Activated B cell treated with CpG ODN at 0.5 μM for 24 hours (primary cell): ENCODE data around the gene ZNF800. TPM values are rescaled to one million over a fixed set of nuclear protein-coding genes. Genes with fewer than 3 reads are reported as not detected.
A peak's percentile ranks its signal among the peaks of the same experiment; 100 is the strongest.

Experiments
- ATAC-seq: fragments of 200-7000 bp; cut with Tn5 transposase; one replicate; pipeline ENCODE4 v1.10.0; 2021; ENCODE audit warnings: low read depth, mild to moderate bottlenecking, moderate library complexity
- CTCF ChIA-PET: fragments of 350-600 bp; sonication (Branson Sonifier 250); formaldehyde crosslinking; loops from one replicate; lab custom pipeline; 2021; ENCODE audit warnings: antibody characterized with exemption; lab: Charles Lee
- POLR2A ChIA-PET: fragments of 350-600 bp; sonication (Branson Sonifier 250); formaldehyde crosslinking; loops from one replicate; lab custom pipeline; 2021; ENCODE audit warnings: antibody characterized with exemption; lab: Charles Lee
- DNase-seq: peaks from one replicate; pipeline ENCODE4 v3.0.0; 2022
- H3K27ac Mint-ChIP-seq: one replicate; pipeline ENCODE4 v1.8.0; 2020; ENCODE audit warnings: mixed read lengths
- H3K27me3 Mint-ChIP-seq: one replicate; pipeline ENCODE4 v1.8.0; 2021; ENCODE audit warnings: mixed read lengths
- H3K36me3 Mint-ChIP-seq: one replicate; pipeline ENCODE4 v1.8.0; 2021; ENCODE audit warnings: low read depth, mixed read lengths
- H3K4me1 Mint-ChIP-seq: one replicate; pipeline ENCODE4 v1.8.0; 2021; ENCODE audit warnings: mixed read lengths
- H3K4me3 Mint-ChIP-seq: one replicate; pipeline ENCODE4 v1.8.0; 2020; ENCODE audit warnings: mild to moderate bottlenecking, mixed read lengths
- H3K9me3 Mint-ChIP-seq: one replicate; pipeline ENCODE4 v1.8.0; 2020; ENCODE audit warnings: mixed read lengths
- intact Hi-C: fragments of 100-400 bp; cut with micrococcal nuclease; formaldehyde crosslinking; loops from one replicate; pipeline ENCODE4 v1.15.1; 2024
- total RNA-seq: library from RNA; stranded (reverse); gene quantifications from 2 replicates; pipeline ENCODE4 v1.2.3, GENCODE V29; 2022
- TF ChIP-seq, protein P1 (sequence below): fragments of 200-600 bp; IDR thresholded peaks from one replicate; pipeline ENCODE4 v1.8.0; 2022; ENCODE audit warnings: antibody characterized with exemption, mild to moderate bottlenecking

The ZNF800 gene
- total RNA-seq, 1 donor from 2014 or later: 53.5 TPM

- TF ChIP-seq, protein P1, sequence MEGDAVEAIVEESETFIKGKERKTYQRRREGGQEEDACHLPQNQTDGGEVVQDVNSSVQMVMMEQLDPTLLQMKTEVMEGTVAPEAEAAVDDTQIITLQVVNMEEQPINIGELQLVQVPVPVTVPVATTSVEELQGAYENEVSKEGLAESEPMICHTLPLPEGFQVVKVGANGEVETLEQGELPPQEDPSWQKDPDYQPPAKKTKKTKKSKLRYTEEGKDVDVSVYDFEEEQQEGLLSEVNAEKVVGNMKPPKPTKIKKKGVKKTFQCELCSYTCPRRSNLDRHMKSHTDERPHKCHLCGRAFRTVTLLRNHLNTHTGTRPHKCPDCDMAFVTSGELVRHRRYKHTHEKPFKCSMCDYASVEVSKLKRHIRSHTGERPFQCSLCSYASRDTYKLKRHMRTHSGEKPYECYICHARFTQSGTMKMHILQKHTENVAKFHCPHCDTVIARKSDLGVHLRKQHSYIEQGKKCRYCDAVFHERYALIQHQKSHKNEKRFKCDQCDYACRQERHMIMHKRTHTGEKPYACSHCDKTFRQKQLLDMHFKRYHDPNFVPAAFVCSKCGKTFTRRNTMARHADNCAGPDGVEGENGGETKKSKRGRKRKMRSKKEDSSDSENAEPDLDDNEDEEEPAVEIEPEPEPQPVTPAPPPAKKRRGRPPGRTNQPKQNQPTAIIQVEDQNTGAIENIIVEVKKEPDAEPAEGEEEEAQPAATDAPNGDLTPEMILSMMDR: no peak
- no peak for DNase-seq
- intact Hi-C loops: loop anchor here (5.0 kb wide), 1 partner anchor 37 kb away; no protein-coding TSS in a partner anchor
- POLR2A ChIA-PET: no interaction called here
- Mint-ChIP-seq H3K27me3 (no peaks in the 10 kb centered on the region), H3K27ac (no peak overlapping the region), H3K9me3 (peaks cover 4% of the 10 kb centered on the region), H3K36me3 (no peaks in the 10 kb centered on the region), H3K4me3 (no peak overlapping the region), H3K4me1 (peaks cover 42% of the 10 kb centered on the region)
- CTCF ChIA-PET: no interaction called here
- no peak for ATAC-seq
Observed at GRCh38 chr7:127419196-127419595, 26.7 kb upstream of the ZNF800 start.

DNA sequence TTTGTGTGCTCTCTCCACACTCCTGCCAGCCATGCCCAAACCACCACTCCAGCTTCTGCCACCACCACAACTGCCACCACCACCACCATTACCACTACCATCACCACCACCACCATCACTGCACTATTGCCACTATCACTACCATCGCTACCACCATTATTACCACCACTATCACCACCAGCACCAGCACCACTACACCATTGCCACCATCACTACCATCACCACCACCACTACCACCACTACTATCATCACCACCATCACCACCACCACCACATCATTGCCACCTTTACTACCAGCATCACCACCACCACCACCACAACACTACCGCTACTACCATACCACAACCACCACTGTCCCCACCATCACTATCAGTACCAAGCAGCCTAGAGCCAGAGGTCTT is 26.0 kb upstream of the ZNF800 start:
- CTCF ChIA-PET: no interaction called here
- intact Hi-C loops: loop anchor here (5.0 kb wide), 1 partner anchor 36 kb away; no protein-coding TSS in a partner anchor
- no peaks in the 10 kb centered on the region for H3K27me3 Mint-ChIP-seq
- POLR2A ChIA-PET: no interaction called here
- no peak overlapping the region for H3K4me3 Mint-ChIP-seq
- TF ChIP-seq, protein P1: no peak
- ATAC-seq (no peak), DNase-seq (no peak)
- H3K27ac Mint-ChIP-seq: peak overlapping the region; percentile 36
- peaks cover 4% of the 10 kb centered on the region for H3K9me3 Mint-ChIP-seq
- peaks cover 49% of the 10 kb centered on the region for H3K4me1 Mint-ChIP-seq
- H3K36me3 Mint-ChIP-seq: no peaks in the 10 kb centered on the region

DNA sequence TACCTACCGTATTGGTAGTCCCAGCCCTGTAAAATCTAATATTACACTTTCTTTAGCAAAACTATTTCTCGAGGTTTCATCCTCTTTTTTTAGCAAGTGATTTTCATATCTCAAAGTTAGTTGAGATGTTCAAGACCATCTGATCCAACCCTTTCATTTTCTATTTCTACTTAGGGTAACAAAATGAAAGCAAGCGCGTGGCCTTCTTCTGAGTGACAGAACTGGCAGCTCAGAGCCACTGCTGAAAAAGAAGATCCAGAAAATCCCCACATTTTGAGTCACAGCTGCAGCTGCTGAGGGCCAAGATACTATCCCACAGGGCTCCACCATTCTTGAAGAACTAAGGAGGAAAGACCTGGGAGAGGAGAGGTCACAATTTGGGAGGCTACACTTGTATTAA is 24.8 kb upstream of the ZNF800 start:
- peak; percentile 51 for ATAC-seq
- ChIA-PET CTCF (interaction anchor here (1.1 to 1.2 kb wide), 2 partner anchors 25 to 30 kb away, joined by 5 to 7 read pairs; partner anchors contain the start of gene ZNF800), POLR2A (interaction anchor here (1.6 kb wide), 1 partner anchor 25 kb away, joined by 22 read pairs; the partner anchor contains the start of gene ZNF800)
- DNase-seq: no peak
- peak overlapping the region; percentile 75 for H3K4me3 Mint-ChIP-seq
- no peaks in the 10 kb centered on the region for H3K36me3 Mint-ChIP-seq
- peak overlapping the region; percentile 92 for H3K27ac Mint-ChIP-seq
- H3K27me3 Mint-ChIP-seq: no peaks in the 10 kb centered on the region
- peaks cover 61% of the 10 kb centered on the region for H3K4me1 Mint-ChIP-seq
- TF ChIP-seq, protein P1: no peak
- intact Hi-C loops: loop anchor here (5.0 kb wide), 1 partner anchor 35 kb away; no protein-coding TSS in a partner anchor
- peaks cover 4% of the 10 kb centered on the region for H3K9me3 Mint-ChIP-seq

DNA sequence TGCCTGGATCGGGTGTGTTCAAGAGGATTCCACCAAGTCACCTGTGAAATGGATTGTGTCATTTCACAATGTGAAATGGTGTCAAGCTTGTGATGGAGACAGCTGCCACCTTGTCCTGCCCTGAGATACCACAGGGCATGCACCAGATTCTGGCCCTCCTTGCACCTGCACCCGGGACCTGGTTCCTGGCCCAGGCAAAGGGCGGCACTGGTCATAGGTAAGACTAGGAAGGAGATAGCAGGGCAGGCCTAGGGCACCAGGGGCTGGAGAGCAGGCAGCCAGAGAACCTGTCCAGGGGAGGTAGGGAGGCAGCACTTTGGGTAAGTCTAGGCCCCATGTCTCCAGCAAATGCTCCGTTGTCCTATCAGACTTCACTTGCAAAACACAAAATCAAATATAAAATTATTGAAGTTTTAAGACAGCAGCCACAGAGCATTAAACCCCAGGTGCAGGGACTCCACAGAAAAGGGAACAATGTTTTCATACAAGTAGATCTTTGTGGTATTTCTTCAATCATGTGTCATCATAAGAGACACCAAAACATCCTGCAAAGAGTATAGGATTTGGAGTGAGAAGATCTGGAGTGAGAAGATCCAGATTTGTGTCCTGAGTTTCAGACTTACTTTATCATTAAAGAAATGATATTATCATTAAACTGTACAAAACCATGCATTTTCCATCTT is 22.7 kb upstream of the ZNF800 start:
- ChIA-PET POLR2A (interaction anchor here (1.0 to 2.3 kb wide), 2 partner anchors 23 to 32 kb away, joined by 3 to 33 read pairs; partner anchors contain the start of gene ZNF800), CTCF (interaction anchor here (0.7 to 1.5 kb wide), 2 partner anchors 23 to 67 kb away, joined by 3 to 4 read pairs; partner anchors contain the start of gene ZNF800)
- Mint-ChIP-seq H3K4me1 (peaks cover 75% of the 10 kb centered on the region), H3K36me3 (no peaks in the 10 kb centered on the region), H3K9me3 (peaks cover 4% of the 10 kb centered on the region), H3K27ac (peak overlapping the region; percentile 76), H3K4me3 (peak overlapping the region; percentile 28), H3K27me3 (no peaks in the 10 kb centered on the region)
- ATAC-seq (peak; percentile 29), DNase-seq (no peak)
- intact Hi-C loops: loop anchor here (1.0 to 5.0 kb wide), 4 partner anchors 11 to 68 kb away; no protein-coding TSS in a partner anchor
- TF ChIP-seq, protein P1: no peak

GRCh38 chr7:127413962-127414361 is 21.5 kb upstream of the ZNF800 start:
- TF ChIP-seq, protein P1: no peak
- ATAC-seq (peak; percentile 67), DNase-seq (no peak)
- peaks cover 4% of the 10 kb centered on the region for H3K9me3 Mint-ChIP-seq
- POLR2A ChIA-PET: interaction anchor here (2.3 kb wide), 1 partner anchor 22 kb away, joined by 33 read pairs; the partner anchor contains the start of gene ZNF800
- CTCF ChIA-PET: interaction anchor here (1.5 kb wide), 2 partner anchors 34 to 66 kb away, joined by 3 to 4 read pairs; no protein-coding TSS in a partner anchor
- H3K36me3 Mint-ChIP-seq: no peaks in the 10 kb centered on the region
- H3K4me3 Mint-ChIP-seq: peak overlapping the region; percentile 16
- H3K27ac Mint-ChIP-seq: peak overlapping the region; percentile 76
- H3K4me1 Mint-ChIP-seq: peaks cover 75% of the 10 kb centered on the region
- intact Hi-C loops: loop anchor here (1.0 to 2.0 kb wide), 2 partner anchors 22 to 33 kb away; partner anchors contain the start of gene ZNF800
- no peaks in the 10 kb centered on the region for H3K27me3 Mint-ChIP-seq
